AG10803 (cell line): ENCODE results near the gene HYAL2.

Experiments
- DNase-seq: peaks from one replicate; pipeline ENCODE4 v3.0.0; 2010; ENCODE audit warnings: low read depth
- H3K4me3 ChIP-seq: 2 replicates; pipeline ENCODE4 v1.5.1; 2011; ENCODE audit warnings: mild to moderate bottlenecking, low read length, control low read depth
- TF ChIP-seq, protein P1 (sequence below): conservative IDR thresholded peaks from 2 replicates; pipeline ENCODE4 v1.5.1; 2011; ENCODE audit warnings: mild to moderate bottlenecking, low read length, control low read depth, inconsistent platforms

The HYAL2 gene

GRCh38 chr3:50341996-50342650 lies 19.6 kb upstream of the HYAL2 start:
- H3K4me3 ChIP-seq = no peak overlapping the region
- DNase-seq = no peak
- TF ChIP-seq, protein P1, sequence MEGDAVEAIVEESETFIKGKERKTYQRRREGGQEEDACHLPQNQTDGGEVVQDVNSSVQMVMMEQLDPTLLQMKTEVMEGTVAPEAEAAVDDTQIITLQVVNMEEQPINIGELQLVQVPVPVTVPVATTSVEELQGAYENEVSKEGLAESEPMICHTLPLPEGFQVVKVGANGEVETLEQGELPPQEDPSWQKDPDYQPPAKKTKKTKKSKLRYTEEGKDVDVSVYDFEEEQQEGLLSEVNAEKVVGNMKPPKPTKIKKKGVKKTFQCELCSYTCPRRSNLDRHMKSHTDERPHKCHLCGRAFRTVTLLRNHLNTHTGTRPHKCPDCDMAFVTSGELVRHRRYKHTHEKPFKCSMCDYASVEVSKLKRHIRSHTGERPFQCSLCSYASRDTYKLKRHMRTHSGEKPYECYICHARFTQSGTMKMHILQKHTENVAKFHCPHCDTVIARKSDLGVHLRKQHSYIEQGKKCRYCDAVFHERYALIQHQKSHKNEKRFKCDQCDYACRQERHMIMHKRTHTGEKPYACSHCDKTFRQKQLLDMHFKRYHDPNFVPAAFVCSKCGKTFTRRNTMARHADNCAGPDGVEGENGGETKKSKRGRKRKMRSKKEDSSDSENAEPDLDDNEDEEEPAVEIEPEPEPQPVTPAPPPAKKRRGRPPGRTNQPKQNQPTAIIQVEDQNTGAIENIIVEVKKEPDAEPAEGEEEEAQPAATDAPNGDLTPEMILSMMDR = no peak

DNA sequence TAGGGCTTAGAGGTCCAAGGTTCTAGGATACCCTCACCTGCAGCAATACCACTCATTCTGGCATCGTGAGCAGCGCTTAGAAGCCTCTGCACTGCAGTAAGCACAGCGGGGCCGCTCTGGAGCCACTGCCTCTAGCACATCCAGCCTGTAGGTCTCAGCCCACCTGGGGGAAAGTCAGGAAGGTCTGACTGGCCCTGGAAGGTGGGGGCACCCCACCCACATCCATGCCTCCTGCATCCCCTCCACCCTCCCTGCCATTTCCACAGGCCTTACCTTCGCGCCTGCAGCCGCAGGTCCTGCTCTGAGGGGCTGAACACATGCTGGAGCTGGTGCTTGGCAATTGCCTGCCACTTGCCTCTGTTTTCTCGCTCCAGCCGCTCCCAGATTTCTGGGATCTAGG lies 19.0 kb upstream of the HYAL2 start:
- peak overlapping the region; percentile 70 for H3K4me3 ChIP-seq
- no peak for DNase-seq
- TF ChIP-seq, protein P1 = no peak

DNA sequence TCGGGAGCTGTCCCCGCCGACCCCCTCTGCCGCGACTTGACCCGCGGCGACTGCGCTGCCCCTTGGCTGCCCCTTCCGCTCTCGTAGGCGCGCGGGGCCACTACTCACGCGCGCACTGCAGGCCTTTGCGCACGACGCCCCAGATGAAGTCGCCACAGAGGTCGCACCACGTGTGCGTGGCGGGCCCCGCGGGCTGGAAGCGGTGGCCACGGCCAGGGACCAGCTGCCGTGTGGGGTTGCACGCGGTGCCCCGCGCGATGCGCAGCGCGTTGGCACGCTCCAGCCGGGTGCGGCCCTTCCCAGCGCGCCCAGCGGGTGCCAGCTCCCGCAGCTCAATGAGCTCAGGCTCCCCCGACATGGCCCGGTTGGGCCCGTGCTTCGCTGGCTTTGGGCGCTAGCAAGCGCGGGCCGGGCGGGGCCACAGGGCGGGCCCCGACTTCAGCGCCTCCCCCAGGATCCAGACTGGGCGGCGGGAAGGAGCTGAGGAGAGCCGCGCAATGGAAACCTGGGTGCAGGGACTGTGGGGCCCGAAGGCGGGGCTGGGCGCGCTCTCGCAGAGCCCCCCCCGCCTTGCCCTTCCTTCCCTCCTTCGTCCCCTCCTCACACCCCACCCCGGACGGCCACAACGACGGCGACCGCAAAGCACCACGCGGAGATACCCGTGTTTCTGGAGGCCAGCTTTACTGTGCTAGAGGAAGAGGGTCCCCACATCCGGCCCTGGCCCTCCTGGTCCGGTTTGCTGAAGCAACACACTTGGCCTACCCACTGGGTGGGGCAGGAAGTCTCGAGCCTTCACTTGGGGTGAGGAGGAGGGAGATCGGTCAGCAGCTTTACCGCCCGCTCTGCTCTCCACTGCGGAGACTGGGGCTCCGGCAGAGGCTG lies 18.1 kb upstream of the HYAL2 start, which contains the start of gene RASSF1:
RASSF1 (minus strand) TSS at position 389 of the 882 bp plus-strand sequence; CDS start at position 358, 31 bp downstream.
- H3K4me3 ChIP-seq = peak within 1 kb of the TSS; percentile 70
- TF ChIP-seq, protein P1 = no peak
- DNase-seq = peak; percentile 57

DNA sequence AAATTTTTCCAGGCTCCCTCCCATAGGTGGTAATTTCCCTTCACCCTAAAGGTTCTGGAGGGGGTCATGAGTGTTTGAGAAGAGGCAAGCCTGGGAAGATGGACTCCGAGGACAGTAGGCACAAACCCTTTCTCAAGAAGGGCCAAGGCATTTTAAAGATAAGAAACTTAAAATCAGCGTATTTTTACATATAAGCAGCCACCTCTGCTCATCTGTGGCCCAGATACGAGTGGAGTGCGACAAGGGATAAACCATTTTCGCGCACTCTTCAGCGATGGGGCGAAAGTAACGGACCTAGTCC lies 17.6 kb upstream of the HYAL2 start:
- H3K4me3 ChIP-seq = peak overlapping the region; percentile 70
- TF ChIP-seq, protein P1 = no peak
- DNase-seq = no peak

GRCh38 chr3:50339485-50340146 lies 17.1 kb upstream of the HYAL2 start:
- H3K4me3 ChIP-seq = peak overlapping the region; percentile 70
- TF ChIP-seq, protein P1 = no peak
- DNase-seq = peak; percentile 70

DNA sequence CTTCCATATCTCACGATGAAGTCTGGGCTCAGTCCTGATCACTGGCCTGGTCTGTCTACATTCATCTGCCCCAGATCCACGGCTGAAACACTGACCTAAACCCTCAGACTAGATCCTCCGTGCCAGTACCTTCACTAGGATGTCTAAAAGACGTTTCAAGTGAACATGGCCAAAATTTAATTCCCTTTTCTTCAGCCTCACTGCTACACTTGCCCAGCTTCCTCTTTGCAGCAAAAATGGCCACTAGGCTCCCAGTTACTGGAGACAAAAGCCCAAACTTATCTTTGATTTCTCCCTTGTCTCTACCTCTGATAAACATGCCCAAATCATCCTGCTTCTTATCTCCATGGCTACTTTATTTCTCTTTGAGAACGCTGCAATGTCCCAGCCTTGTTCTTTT lies 16.4 kb upstream of the HYAL2 start:
- peak overlapping the region; percentile 26 for H3K4me3 ChIP-seq
- TF ChIP-seq, protein P1 = no peak

More for the DNA sequence above, 16.4 kb upstream of the HYAL2 start:
- no peak for DNase-seq
